ENCODE data around the gene EHMT1.

DNA sequence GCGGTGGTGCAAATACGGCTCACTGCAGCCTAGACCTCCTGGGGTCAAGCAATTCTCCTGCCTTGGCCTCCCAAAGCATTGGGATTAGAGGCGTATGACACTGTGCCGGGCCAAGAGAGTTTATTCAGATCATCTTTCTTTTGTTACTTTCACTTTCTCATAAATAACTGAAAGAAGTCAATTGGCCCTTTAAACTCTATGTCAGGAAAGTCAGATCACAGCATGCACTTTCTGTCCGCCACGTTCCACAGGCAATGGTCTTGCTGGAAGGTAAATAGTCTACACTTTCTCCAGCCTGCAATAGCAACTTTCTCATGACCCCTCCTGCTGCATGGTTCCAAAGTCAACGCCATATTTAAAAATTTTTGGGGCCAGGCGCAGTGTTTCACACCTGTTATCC lies 19.9 kb upstream of the EHMT1 start:
- TF ChIP-seq, protein P1, sequence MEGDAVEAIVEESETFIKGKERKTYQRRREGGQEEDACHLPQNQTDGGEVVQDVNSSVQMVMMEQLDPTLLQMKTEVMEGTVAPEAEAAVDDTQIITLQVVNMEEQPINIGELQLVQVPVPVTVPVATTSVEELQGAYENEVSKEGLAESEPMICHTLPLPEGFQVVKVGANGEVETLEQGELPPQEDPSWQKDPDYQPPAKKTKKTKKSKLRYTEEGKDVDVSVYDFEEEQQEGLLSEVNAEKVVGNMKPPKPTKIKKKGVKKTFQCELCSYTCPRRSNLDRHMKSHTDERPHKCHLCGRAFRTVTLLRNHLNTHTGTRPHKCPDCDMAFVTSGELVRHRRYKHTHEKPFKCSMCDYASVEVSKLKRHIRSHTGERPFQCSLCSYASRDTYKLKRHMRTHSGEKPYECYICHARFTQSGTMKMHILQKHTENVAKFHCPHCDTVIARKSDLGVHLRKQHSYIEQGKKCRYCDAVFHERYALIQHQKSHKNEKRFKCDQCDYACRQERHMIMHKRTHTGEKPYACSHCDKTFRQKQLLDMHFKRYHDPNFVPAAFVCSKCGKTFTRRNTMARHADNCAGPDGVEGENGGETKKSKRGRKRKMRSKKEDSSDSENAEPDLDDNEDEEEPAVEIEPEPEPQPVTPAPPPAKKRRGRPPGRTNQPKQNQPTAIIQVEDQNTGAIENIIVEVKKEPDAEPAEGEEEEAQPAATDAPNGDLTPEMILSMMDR (IDR thresholded peaks at IDR 0.05): no peak
- TF ChIP-seq POLR2AphosphoS5 (IDR thresholded peaks at IDR 0.05): no peak
